Stimulated activated effector memory CD8-positive, alpha-beta T cell treated with anti-CD3 and anti-CD28 coated beads, Interleukin-12 subunit alpha, Interleukin-12 subunit beta, amount 100 ng/mL, for 72 hours (primary cell): ENCODE data around the gene MRPL38.
"Not testable (repeated sequence)": the region's sequence is repeated elsewhere in the genome, so short reads cannot be mapped to it uniquely, and the experiment has no call there.

Experiments used
- ATAC-seq: fragments of 150-1000 bp; cut with Tn5 transposase; 2 replicates; pipeline ENCODE4 v1.10.0; 2021
- DNase-seq, 2 donors: peaks; one replicate each; pipeline ENCODE4 v3.0.0; 2021 to 2022; ENCODE audit warnings: low spot score in 2 of 2
- H3K27ac Mint-ChIP-seq: one replicate; pipeline ENCODE4 v1.8.0; 2022; ENCODE audit warnings: mild to moderate bottlenecking, mixed read lengths
- H3K36me3 Mint-ChIP-seq: one replicate; pipeline ENCODE4 v1.8.0; 2022; ENCODE audit warnings: mild to moderate bottlenecking, mixed read lengths
- H3K4me1 Mint-ChIP-seq: one replicate; pipeline ENCODE4 v1.8.0; 2022; ENCODE audit warnings: mixed read lengths
- H3K4me3 Mint-ChIP-seq: one replicate; pipeline ENCODE4 v1.8.0; 2022; ENCODE audit warnings: mild to moderate bottlenecking, mixed read lengths
- H3K9me3 Mint-ChIP-seq: one replicate; pipeline ENCODE4 v1.8.0; 2022; ENCODE audit warnings: mixed read lengths

MRPL38 gene

GRCh38 chr17:75864448-75864871, 40.2 kb downstream of the MRPL38 start:
- H3K4me1 Mint-ChIP-seq = peaks cover 28% of the 10 kb centered on the region
- peak overlapping the region; percentile 92 for H3K27ac Mint-ChIP-seq
- DNase-seq = peak; percentile 30 to 77
- H3K9me3 Mint-ChIP-seq = no peaks in the 10 kb centered on the region
- H3K36me3 Mint-ChIP-seq = peaks cover 9% of the 10 kb centered on the region
- ATAC-seq = peak; percentile 86
- H3K4me3 Mint-ChIP-seq = peak overlapping the region; percentile 51

- Mint-ChIP-seq H3K36me3 (peaks cover 9% of the 10 kb centered on the region), H3K27ac (no peak overlapping the region), H3K4me3 (no peak overlapping the region), H3K4me1 (peaks cover 28% of the 10 kb centered on the region), H3K9me3 (no peaks in the 10 kb centered on the region)
- ATAC-seq = no peak
- no peak for DNase-seq
These were observed 42.8 kb downstream of the MRPL38 start for GRCh38 chr17:75861927-75862317.

DNA sequence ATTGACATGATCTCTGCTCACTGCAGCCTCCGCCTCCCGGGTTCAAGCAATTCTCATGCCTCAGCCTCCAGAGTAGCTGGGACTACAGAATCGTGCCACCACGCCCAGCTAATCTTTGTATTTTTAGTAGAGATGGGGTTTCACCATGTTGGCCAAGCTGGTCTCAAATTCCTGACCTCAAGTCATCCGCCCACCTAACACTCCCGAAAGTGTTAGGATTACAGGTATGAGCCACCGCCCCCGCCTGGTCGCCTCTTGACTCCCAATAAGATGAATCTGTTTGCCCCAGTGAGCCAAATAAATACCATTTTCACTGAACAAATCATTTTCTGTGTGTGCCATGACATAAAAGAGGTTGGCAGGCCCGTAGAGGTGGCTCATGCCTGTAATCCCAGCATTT, 45.3 kb downstream of the MRPL38 start:
- not testable (repeated sequence) for H3K27ac Mint-ChIP-seq, H3K9me3 Mint-ChIP-seq, H3K4me3 Mint-ChIP-seq, ATAC-seq, H3K36me3 Mint-ChIP-seq, DNase-seq
- peaks cover 21% of the 10 kb centered on the region for H3K4me1 Mint-ChIP-seq

DNA sequence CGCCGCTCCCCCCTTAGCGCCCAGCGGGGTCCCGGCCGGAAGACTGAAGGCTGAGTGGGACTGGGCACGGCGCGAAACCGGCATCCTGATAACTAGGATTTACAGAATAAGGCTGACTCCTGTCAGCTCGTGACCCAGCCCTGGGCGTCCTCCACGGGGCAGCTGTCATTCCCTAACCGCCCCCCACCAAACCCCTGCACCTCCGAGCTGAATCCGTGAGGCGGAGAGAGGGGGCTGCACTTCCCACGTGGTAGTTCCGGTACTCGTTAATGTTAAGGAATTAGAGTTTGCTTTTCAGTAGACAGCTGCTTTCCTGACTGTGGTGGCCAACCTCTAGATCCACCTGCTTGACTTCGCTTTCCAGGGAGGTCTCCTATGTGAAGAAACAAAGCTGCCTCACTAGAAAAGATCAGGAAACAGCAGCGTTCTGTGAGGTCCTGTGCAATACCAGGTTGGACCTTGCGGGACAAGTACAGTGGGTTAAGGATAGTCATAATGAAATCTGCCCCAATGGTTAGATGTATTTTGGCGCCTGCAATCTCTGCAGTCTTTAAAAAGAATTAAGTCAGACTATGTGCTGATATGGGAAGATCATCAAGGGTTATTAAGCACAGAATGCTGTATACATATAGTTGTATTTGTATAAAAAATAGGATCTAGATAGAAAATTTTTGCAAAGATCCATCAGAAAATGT, 48.5 kb downstream of the MRPL38 start:
- H3K9me3 Mint-ChIP-seq = no peaks in the 10 kb centered on the region
- H3K36me3 Mint-ChIP-seq = peaks cover 23% of the 10 kb centered on the region
- H3K4me3 Mint-ChIP-seq = no peak overlapping the region
- DNase-seq = peak in 1 of 2 donors; percentile 74
- H3K27ac Mint-ChIP-seq = no peak overlapping the region
- peaks cover 29% of the 10 kb centered on the region for H3K4me1 Mint-ChIP-seq
- peak; percentile 43 for ATAC-seq

DNA sequence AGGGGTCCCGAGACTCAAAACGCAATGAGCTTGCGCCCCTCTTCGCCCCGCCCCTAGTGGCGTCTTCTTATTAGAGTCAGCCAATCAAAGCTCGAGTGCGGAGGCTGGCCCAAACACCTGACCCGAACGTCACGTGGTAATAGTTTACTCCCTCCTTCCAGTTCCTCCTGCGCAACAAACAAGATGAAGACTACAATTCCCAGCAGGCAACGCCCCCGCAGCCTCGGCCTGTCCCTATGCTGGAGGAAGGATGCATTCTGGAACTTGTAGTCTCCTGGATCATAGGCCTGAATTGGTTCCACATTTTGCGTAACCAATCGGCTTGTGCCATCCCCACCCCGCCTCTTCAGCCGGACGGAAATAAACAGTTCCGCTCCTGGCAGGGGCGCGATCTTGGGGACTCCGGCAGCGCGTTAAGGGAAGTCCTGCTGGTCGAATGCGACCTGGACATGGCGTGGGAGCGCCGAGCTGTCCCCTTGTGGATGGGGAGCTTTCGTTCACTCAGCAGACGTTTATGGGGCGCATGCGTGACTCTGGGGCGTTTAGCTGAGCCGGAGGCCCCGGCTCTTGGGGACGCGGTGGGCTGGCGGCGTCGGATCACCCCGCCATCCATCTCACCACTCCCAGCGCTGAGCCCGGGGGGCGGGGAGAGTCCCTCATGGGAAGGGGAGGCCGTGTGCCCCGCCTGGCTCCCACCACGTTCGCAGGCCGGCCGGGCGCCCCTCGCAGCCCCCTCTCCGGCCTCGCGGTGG, 49.2 kb downstream of the MRPL38 start, which contains the start of gene WBP2:
Gene WBP2, minus strand, starts transcription at position 26 of the 752 bp plus-strand sequence. CDS start 38 bp downstream, outside the sequence.
- peaks cover 27% of the 10 kb centered on the region for H3K4me1 Mint-ChIP-seq
- H3K9me3 Mint-ChIP-seq = no peaks in the 10 kb centered on the region
- H3K27ac Mint-ChIP-seq = no peak within 1 kb of the TSS
- DNase-seq (peak; percentile 81 to 95), ATAC-seq (peak; percentile 93)
- H3K4me3 Mint-ChIP-seq = no peak within 1 kb of the TSS
- peaks cover 30% of the 10 kb centered on the region for H3K36me3 Mint-ChIP-seq

- ATAC-seq = peak; percentile 3
- Mint-ChIP-seq H3K9me3 (no peaks in the 10 kb centered on the region), H3K36me3 (peaks cover 36% of the 10 kb centered on the region), H3K27ac (no peak overlapping the region), H3K4me3 (no peak overlapping the region), H3K4me1 (peaks cover 27% of the 10 kb centered on the region)
- no peak for DNase-seq
These were observed 49.8 kb downstream of the MRPL38 start for GRCh38 chr17:75854881-75855309.

GRCh38 chr17:75854101-75854748, 50.5 kb downstream of the MRPL38 start:
- peaks cover 42% of the 10 kb centered on the region for H3K36me3 Mint-ChIP-seq
- DNase-seq (no peak), ATAC-seq (no peak)
- no peak overlapping the region for H3K4me3 Mint-ChIP-seq
- no peaks in the 10 kb centered on the region for H3K9me3 Mint-ChIP-seq
- peaks cover 27% of the 10 kb centered on the region for H3K4me1 Mint-ChIP-seq
- H3K27ac Mint-ChIP-seq = no peak overlapping the region

DNA sequence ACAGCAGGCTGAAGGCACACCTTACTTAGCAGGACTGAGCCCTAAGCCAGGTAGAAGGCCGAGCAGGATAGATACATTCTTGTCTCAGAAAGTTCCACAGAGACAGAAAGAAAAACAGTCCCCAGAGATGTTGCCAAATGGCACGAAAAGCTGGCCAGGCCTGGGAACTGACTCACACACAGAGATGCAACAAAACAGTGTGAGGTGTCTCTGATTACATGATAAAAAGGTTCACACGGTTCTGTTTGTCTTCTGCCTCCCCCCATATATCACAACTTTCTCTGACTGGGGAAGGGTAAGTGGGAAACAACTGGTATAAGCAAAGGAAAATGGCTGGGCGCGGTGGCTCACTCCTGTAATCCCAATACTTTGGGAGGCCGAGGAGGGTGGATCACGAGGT, 51.3 kb downstream of the MRPL38 start:
- DNase-seq = no peak
- Mint-ChIP-seq H3K9me3 (no peaks in the 10 kb centered on the region), H3K4me3 (no peak overlapping the region), H3K36me3 (peaks cover 50% of the 10 kb centered on the region), H3K4me1 (peaks cover 28% of the 10 kb centered on the region), H3K27ac (no peak overlapping the region)
- no peak for ATAC-seq

DNA sequence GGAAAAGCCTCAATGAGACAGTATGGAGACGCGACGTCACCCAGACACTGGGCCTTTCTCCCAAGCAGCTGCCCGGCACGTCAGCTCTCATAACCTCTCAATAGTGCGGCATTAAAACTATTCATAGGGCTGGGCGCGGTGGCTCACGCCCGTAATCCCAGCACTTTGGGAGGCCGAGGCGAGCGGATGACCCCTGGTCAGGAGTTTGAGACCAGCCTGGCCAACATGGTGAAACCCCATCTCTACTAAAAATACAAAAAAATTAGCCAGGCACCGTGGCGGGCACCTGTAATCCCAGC, 53.0 kb downstream of the MRPL38 start:
- H3K9me3 Mint-ChIP-seq, DNase-seq, H3K4me3 Mint-ChIP-seq, H3K27ac Mint-ChIP-seq, ATAC-seq: not testable (repeated sequence)
- Mint-ChIP-seq H3K36me3 (peaks cover 66% of the 10 kb centered on the region), H3K4me1 (peaks cover 31% of the 10 kb centered on the region)

DNA sequence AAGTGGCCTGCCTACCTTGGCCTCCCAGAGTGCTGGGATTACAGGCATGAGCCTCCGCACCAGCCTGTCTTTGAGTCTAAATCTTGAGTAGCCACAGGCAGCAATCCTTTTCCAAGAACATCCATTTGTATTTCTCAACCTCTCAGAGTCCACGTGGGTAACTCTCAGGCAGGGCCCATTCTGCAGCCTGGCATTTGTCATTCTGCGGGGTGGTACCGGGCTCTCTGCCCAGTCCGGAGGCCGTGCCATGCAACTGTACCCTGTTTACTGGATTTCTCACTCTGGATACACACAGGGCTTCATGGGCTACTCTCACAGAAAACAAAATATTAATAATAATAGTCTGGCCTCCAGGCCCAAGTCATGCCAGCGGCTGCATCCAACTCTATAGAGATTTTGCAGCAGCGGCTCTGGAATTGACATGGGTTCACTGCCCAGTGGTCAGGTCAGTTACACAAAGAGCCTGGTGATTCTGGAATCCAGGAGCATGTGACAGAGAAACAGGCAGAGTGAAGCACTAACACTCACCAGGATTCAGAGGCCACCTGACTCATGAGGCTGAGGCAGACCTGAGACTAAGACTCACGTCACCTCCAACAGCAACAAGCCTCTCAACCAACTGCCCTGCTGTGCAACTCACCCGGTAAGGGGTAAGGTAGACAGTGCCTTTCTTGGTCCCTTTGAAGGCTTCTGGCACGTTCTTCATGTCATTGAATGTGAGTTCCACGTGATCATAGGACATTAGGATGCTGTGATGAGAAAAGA, 53.6 kb downstream of the MRPL38 start:
- Mint-ChIP-seq H3K9me3 (no peaks in the 10 kb centered on the region), H3K36me3 (peaks cover 70% of the 10 kb centered on the region), H3K4me3 (no peak overlapping the region), H3K4me1 (peaks cover 28% of the 10 kb centered on the region), H3K27ac (no peak overlapping the region)
- DNase-seq (no peak), ATAC-seq (no peak)

DNA sequence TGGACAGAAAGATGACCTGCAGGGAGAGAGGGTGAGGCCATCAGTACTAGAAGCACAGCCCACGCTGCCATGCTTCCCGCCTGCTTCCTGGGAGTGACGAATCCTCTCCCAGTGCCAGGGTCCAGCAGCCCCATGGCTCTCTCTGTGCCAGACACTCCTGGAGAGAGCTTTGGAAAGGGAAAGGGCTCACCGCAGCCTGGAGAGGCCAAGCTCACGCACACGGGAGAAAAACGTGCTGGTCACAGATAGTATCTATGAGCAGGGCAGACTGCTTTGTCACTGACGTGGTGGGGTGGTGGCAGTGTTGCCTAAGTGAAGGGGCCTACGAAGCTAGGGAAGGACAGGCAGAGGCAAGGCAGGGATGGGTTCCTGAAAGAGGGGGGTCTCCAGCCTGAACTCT, 55.0 kb downstream of the MRPL38 start:
- ATAC-seq = no peak
- no peaks in the 10 kb centered on the region for H3K9me3 Mint-ChIP-seq
- peaks cover 81% of the 10 kb centered on the region for H3K36me3 Mint-ChIP-seq
- DNase-seq = no peak
- no peak overlapping the region for H3K27ac Mint-ChIP-seq
- H3K4me3 Mint-ChIP-seq = no peak overlapping the region
- peaks cover 39% of the 10 kb centered on the region for H3K4me1 Mint-ChIP-seq

DNA sequence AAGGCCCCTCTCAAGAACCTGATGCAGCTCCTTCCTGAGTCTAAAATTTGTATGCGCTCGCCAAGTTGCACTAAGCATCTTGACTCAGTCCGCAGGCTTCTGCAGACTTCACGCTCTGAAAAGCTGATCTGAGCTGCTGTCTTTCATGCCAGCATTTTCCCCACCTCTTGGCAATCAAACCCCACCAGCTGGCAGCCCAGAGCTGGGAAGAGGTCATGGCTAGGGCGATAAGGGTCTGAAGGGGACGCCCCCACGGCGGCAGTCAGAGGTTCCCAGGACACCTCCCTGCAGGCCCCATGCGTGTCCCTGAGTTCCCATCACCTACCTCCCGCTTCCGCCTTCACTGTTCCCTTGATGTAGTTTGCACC, 55.4 kb downstream of the MRPL38 start:
- peaks cover 35% of the 10 kb centered on the region for H3K4me1 Mint-ChIP-seq
- DNase-seq (no peak), ATAC-seq (no peak)
- no peak overlapping the region for H3K27ac Mint-ChIP-seq
- no peaks in the 10 kb centered on the region for H3K9me3 Mint-ChIP-seq
- H3K4me3 Mint-ChIP-seq = no peak overlapping the region
- peaks cover 81% of the 10 kb centered on the region for H3K36me3 Mint-ChIP-seq
